ENCODE data around the gene SLC6A19. TPM values are rescaled to one million over a fixed set of nuclear protein-coding genes. Genes with fewer than 3 reads are reported as not detected.

The SLC6A19 gene
- total RNA-seq, 1 donor from 2014 or later, result not detected

- ATAC-seq (no peak), DNase-seq (ENCODE audit: missing footprints) (no peak)
- intact Hi-C loops (cut with DNase I), result no loop called here
These were observed 44.6 kb downstream of the SLC6A19 start for GRCh38 chr5:1245905-1246576.

DNA sequence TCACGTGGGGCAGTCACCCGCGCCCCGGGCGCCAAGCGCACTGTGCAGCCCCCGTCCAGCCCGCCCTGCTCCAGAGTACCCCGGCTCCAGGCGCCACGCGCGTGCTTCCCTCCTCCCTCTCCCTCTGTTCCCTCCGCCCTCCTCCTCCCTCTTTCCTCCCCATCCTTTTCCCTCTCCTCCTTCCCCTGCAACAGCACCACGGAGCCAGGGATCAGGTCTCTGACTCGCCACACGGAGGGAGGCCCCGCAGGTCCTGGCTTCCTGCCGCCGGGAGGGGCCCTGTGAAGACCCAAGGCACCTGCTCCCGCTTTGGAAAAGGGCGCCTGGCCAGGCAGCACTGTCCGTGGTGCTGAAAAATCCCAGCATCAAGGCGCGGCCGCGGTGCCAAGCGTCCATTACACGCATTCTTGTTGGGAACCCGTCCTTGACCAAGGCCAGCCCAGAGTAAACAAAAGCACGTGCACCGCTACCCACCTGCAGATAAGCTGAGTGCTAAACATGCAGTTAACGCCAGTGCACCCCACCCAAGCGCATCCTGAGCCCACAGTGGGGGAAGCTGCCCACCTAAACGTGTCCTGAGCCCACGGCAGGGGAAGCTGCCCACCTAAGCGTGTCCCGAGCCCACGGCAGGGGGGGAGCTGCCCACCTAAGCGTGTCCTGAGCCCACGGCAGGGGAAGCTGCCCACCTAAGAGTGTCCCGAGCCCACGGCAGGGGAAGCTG, 45.5 kb downstream of the SLC6A19 start:
- DNase-seq (ENCODE audit: missing footprints) (no peak), ATAC-seq (no peak)
- intact Hi-C loops (cut with DNase I), result no loop called here

- ATAC-seq (no peak), DNase-seq (ENCODE audit: missing footprints) (no peak)
- intact Hi-C loops (cut with DNase I), result no loop called here
These were observed 46.4 kb downstream of the SLC6A19 start for GRCh38 chr5:1247811-1248210.

DNA sequence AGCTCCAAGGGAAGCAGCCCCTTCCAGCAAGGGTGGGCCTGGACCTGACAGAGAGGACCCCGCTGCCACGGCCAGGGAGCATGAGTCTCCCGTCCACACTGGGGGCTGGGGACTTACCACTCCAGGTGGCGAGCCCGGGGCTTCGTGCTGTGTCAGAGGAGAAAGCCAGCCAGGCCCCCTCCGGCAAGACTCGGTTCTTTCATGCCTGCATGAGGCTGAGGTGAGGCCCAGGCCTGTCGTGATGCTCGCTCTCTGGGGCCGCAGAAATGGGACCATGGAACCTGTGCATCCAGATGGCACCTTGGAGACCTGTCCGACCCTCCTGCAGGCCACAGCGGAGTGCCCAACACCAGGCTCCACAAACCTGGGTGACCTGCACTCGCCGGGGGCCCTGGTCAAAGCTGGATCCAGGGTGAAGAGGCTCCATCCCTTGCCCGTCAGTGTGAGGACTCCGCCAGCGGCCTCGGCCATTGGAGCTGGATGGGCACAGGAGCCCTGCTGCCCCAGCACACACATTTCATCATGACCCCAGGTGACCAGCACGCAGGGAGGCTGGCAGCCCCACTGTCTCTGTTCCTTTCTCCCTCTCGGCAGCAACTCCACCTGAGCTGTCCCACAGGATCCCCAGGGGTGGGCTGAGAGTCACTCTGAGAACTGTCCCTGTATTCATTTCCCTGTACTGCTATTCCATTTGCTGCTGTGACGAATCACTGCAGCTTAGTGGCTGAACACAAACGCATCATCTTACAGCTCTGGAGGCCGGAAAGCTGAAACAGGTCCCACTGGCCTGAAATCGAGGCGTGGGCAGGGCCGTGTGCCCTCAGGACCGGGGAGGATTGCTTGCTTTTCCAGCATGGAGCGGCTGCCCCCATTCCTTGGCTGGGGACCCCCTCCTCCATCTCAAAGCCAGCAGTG, 48.2 kb downstream of the SLC6A19 start:
- ATAC-seq (no peak), DNase-seq (ENCODE audit: missing footprints) (no peak)
- intact Hi-C loops (cut with DNase I), result no loop called here

DNA sequence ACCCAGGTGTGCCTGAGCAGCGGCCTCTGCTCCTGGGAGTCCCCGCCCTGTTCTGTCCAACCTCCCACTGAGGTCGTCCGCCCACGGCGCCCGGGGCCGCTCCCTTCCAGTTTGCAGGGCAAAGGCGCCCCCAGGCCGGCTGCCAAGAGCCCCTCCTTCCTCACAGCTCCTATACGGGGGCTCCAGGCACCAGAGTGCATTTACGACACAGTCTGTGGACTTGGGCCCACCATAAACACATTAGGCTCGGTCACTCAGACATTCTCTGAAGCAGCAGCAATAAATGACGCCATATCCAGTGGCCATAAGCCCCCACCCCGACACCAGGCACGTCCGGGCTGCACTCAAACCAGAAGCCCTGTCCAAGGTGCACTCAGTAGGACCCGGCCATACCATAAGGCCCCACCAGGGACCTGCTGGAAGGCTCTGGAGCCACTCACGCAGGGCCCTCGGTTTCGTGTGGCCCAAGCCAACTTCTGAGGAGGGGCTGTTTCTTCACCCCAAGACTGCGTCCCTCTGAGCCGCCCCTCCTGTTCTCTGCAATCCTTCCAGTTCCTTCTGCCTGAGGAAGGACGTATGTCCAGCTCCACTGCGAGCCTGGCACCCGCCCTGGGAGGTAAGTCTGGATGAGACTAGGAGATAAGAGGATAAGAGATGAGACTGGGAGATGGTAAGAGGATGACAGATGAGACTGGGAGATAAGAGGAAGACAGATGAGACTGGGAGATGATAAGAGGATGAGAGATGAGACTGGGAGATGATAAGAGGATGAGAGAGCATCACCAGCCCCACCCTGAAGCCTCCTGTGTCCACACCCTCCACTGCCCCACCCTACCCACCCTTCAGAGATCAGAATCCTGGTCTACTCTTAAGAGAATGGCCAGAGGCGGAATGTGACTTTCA, 50.5 kb downstream of the SLC6A19 start:
- DNase-seq (ENCODE audit: missing footprints) (peak; percentile 32), ATAC-seq (no peak)
- intact Hi-C loops (cut with DNase I), result no loop called here

GRCh38 chr5:1252681-1253080, 51.3 kb downstream of the SLC6A19 start:
- intact Hi-C loops (cut with DNase I), result no loop called here
- ATAC-seq (no peak), DNase-seq (ENCODE audit: missing footprints) (peak; percentile 44)

DNA sequence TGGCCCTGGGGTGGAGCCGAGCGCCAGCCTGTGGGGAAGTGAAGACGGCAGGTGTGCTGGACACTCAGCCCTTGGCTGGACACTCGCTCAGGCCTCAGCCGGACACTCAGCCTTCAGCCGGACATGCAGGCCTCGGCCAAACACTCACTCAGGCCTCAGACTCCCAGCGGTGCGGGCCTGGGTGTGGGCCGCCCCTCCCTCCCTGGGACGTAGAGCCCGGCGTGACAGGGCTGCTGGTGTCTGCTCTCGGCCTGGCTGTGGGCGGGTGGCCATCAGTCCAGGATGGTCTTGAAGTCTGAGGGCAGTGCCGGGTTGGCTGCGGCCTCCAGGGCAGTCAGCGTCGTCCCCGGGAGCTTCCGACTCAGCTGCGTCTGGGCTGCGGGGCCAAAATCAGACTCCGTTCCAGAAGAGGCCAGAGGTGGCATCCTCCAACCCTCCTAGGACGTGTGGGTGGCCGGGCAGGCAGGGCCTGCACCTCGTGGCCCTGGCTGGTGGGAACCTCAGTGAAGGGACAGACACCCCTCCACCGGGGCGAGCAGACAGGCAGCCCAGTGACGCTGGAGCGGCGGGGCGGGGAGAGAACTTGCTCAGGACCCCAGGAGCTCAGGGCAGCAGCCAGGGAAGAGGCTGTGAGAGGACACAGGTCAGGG, 52.2 kb downstream of the SLC6A19 start:
- DNase-seq (ENCODE audit: missing footprints) (peak; percentile 52), ATAC-seq (no peak)
- intact Hi-C loops (cut with DNase I), result no loop called here

DNA sequence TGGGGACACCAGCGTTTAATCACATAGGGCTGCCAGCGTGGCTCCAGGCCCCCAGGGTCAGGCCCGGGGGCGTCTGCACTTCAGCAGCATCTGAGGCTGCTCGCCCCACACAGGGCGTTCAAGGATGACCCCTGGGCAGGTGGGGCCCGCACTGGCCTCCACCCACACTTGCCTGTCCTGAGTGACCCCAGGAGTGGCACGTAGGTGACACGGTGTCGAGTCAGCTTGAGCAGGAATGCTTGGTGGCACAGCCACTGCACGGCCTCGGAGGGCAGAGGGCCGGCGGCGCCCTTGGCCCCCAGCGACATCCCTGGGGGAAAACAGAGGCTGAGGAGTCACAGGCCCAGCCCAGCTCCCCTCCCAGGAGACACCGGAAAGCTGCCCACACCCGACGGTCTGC, 52.8 kb downstream of the SLC6A19 start:
- ATAC-seq (no peak), DNase-seq (ENCODE audit: missing footprints) (peak; percentile 53)
- intact Hi-C loops (cut with DNase I), result no loop called here

- peak; percentile 50 for DNase-seq (ENCODE audit: missing footprints)
- intact Hi-C loops (cut with DNase I), result no loop called here
- no peak for ATAC-seq
These were observed 53.7 kb downstream of the SLC6A19 start for GRCh38 chr5:1255081-1255561.

DNA sequence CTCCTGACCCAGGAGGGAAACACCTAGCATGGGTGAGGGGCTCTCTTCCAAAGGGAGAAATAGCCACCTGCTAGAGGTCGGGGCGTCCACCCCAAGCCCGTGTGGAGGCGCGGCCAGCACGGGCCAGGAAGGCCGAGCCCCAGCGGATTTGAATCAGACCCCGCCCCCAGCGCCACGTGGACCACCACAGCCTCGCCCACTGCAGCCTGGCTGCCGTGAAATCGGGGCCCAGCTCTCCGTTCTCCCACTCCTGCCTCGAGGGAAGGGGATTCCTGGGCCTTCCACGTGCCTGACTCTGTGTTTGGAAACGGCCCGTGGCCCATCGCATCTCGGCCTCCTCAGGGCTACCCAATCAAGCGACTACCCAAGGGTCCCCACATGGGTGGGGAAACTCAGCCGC, 55.4 kb downstream of the SLC6A19 start:
- ATAC-seq (no peak), DNase-seq (ENCODE audit: missing footprints) (peak; percentile 57)
- intact Hi-C loops (cut with DNase I), result no loop called here

- ATAC-seq (no peak), DNase-seq (ENCODE audit: missing footprints) (no peak)
- intact Hi-C loops (cut with DNase I), result no loop called here
These were observed 56.0 kb downstream of the SLC6A19 start for GRCh38 chr5:1257363-1257762.

DNA sequence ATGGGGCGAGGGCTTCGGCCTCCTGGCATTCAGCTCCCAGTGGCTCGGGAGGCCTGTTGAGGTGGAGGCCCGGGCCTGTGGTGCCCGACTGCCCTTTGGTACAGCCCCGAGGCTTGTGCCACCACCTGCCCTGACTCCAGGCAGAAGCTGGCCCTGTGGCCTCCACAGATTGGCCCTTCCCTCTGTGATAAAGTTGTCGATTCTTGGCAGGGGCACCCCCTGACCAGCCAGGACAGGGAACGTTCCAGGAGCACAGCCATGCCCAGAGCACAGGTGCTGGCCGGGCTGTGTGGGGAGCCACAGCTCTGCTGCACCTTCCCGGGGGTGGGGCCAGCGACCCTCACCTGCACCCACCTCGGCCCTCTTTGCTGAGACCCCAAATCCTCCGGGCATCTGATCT, 56.4 kb downstream of the SLC6A19 start:
- intact Hi-C loops (cut with DNase I), result no loop called here
- peak; percentile 60 for DNase-seq (ENCODE audit: missing footprints)
- ATAC-seq, result no peak

- DNase-seq (ENCODE audit: missing footprints) (peak; percentile 65), ATAC-seq (no peak)
- intact Hi-C loops (cut with DNase I), result no loop called here
These were observed 58.5 kb downstream of the SLC6A19 start for GRCh38 chr5:1259806-1260480.

GRCh38 chr5:1261643-1262042, 60.2 kb downstream of the SLC6A19 start:
- ATAC-seq (no peak), DNase-seq (ENCODE audit: missing footprints) (peak; percentile 57)
- intact Hi-C loops (cut with DNase I), result no loop called here

- peak; percentile 6 for DNase-seq (ENCODE audit: missing footprints)
- no peak for ATAC-seq
- intact Hi-C loops (cut with DNase I), result no loop called here
These were observed 61.0 kb downstream of the SLC6A19 start for GRCh38 chr5:1262381-1262780.

- intact Hi-C loops (cut with DNase I), result no loop called here
- no peak for ATAC-seq
- DNase-seq (ENCODE audit: missing footprints), result peak; percentile 6
These were observed 62.8 kb downstream of the SLC6A19 start for GRCh38 chr5:1264211-1264610.

- intact Hi-C loops (cut with DNase I), result no loop called here
- DNase-seq (ENCODE audit: missing footprints), result peak; percentile 66
- no peak for ATAC-seq
These were observed 63.6 kb downstream of the SLC6A19 start for GRCh38 chr5:1265026-1265425.
